ENCODE results near the gene LRFN4. TPM values are rescaled to one million over a fixed set of nuclear protein-coding genes. Genes with fewer than 3 reads are reported as not detected.

LRFN4 gene
- total RNA-seq, 2 donors from 2014 or later = 12.4 to 23.0 TPM

- ATAC-seq (ENCODE audit: insufficient number of reproducible peaks, low FRiP score, low read depth) (peak; percentile 68), DNase-seq (ENCODE audit: low spot score) (no peak)
- TF ChIP-seq CTCF (IDR thresholded peaks at IDR 0.05) = peak; percentile 69
- peak overlapping the region; percentile 70 for H3K4me3 ChIP-seq
- no peak overlapping the region for H3K27ac ChIP-seq
- peaks cover 0 to 10% of the 10 kb centered on the region in 2 donors for H3K4me1 ChIP-seq (ENCODE audit: control insufficient read depth in 1 of 2, low read depth in 2 of 2)
- no peaks in the 10 kb centered on the region for H3K9me3 ChIP-seq
- H3K27me3 ChIP-seq (replicated peaks; ENCODE audit: insufficient read depth) = no peaks in the 10 kb centered on the region
- H3K36me3 ChIP-seq = no peaks in the 10 kb centered on the region
Observed at GRCh38 chr11:66883016-66883965, 26.4 kb downstream of the LRFN4 start.

GRCh38 chr11:66884443-66884842 is 27.6 kb downstream of the LRFN4 start:
- TF ChIP-seq CTCF (IDR thresholded peaks at IDR 0.05) = no peak
- Histone ChIP-seq H3K4me3 (no peak overlapping the region), H3K4me1 (ENCODE audit: control insufficient read depth in 1 of 2, low read depth in 2 of 2) (peaks cover 0 to 10% of the 10 kb centered on the region in 2 donors), H3K9me3 (no peaks in the 10 kb centered on the region), H3K36me3 (no peaks in the 10 kb centered on the region), H3K27ac (no peak overlapping the region), H3K27me3 (replicated peaks; ENCODE audit: insufficient read depth) (no peaks in the 10 kb centered on the region)
- ATAC-seq (ENCODE audit: insufficient number of reproducible peaks, low FRiP score, low read depth) (no peak), DNase-seq (ENCODE audit: low spot score) (no peak)

GRCh38 chr11:66885469-66885868 is 28.6 kb downstream of the LRFN4 start:
- H3K27ac ChIP-seq = no peak overlapping the region
- peaks cover 0 to 10% of the 10 kb centered on the region in 2 donors for H3K4me1 ChIP-seq (ENCODE audit: control insufficient read depth in 1 of 2, low read depth in 2 of 2)
- H3K36me3 ChIP-seq = no peaks in the 10 kb centered on the region
- H3K27me3 ChIP-seq (replicated peaks; ENCODE audit: insufficient read depth) = no peaks in the 10 kb centered on the region
- no peak for TF ChIP-seq CTCF (IDR thresholded peaks at IDR 0.05)
- no peak overlapping the region for H3K4me3 ChIP-seq
- ATAC-seq (ENCODE audit: insufficient number of reproducible peaks, low FRiP score, low read depth) = no peak
- DNase-seq (ENCODE audit: low spot score) = no peak
- H3K9me3 ChIP-seq = no peaks in the 10 kb centered on the region

- Histone ChIP-seq H3K27me3 (replicated peaks; ENCODE audit: insufficient read depth) (no peaks in the 10 kb centered on the region), H3K36me3 (no peaks in the 10 kb centered on the region), H3K9me3 (no peaks in the 10 kb centered on the region), H3K27ac (no peak overlapping the region), H3K4me3 (no peak overlapping the region), H3K4me1 (ENCODE audit: control insufficient read depth in 1 of 2, low read depth in 2 of 2) (peaks cover 0 to 10% of the 10 kb centered on the region in 2 donors)
- no peak for ATAC-seq (ENCODE audit: insufficient number of reproducible peaks, low FRiP score, low read depth)
- DNase-seq (ENCODE audit: low spot score) = no peak
- TF ChIP-seq CTCF (IDR thresholded peaks at IDR 0.05) = no peak
Observed at GRCh38 chr11:66885950-66886440, 29.1 kb downstream of the LRFN4 start.

GRCh38 chr11:66886671-66887221 is 29.9 kb downstream of the LRFN4 start:
- H3K27ac ChIP-seq = no peak overlapping the region
- TF ChIP-seq CTCF (IDR thresholded peaks at IDR 0.05) = no peak
- no peaks in the 10 kb centered on the region for H3K36me3 ChIP-seq
- no peaks in the 10 kb centered on the region for H3K27me3 ChIP-seq (replicated peaks; ENCODE audit: insufficient read depth)
- no peak overlapping the region for H3K4me3 ChIP-seq
- no peaks in the 10 kb centered on the region for H3K9me3 ChIP-seq
- DNase-seq (ENCODE audit: low spot score) = no peak
- no peak for ATAC-seq (ENCODE audit: insufficient number of reproducible peaks, low FRiP score, low read depth)
- peaks cover 0 to 10% of the 10 kb centered on the region in 2 donors for H3K4me1 ChIP-seq (ENCODE audit: control insufficient read depth in 1 of 2, low read depth in 2 of 2)
